Astrocyte (in vitro differentiated cells and primary cell): Measurements from ENCODE around the gene DACT2. TPM values are rescaled to one million over a fixed set of nuclear protein-coding genes. Genes with fewer than 3 reads are reported as not detected.

Experiments
- DNase-seq: peaks from one replicate; pipeline ENCODE4 v3.0.0-alpha.2; 2010; ENCODE audit warnings: low read depth
- FAIRE-seq: peaks from 2 replicates; lab custom pipeline; 2011; peaks lifted over from hg19 to GRCh38; lab: Jason Lieb, UNC
- H2AFZ ChIP-seq: 2 replicates; pipeline ENCODE4 v1.6.0; 2012; ENCODE audit warnings: low read depth, low read length, inconsistent platforms
- H3K27ac ChIP-seq: 2 replicates; pipeline ENCODE4 v1.5.1; 2011; ENCODE audit warnings: low read depth, low read length, inconsistent platforms
- H3K27me3 ChIP-seq: 2 replicates; pipeline ENCODE4 v1.6.0; 2011; ENCODE audit warnings: low read length, inconsistent platforms; ENCODE audit not compliant: insufficient read depth
- H3K36me3 ChIP-seq: 2 replicates; pipeline ENCODE4 v1.5.1; 2011; ENCODE audit warnings: low read length, inconsistent platforms; ENCODE audit not compliant: insufficient read depth
- H3K4me1 ChIP-seq: 2 replicates; pipeline ENCODE4 v1.5.1; 2011; ENCODE audit warnings: low read length, inconsistent platforms; ENCODE audit not compliant: insufficient read depth
- H3K4me2 ChIP-seq: 2 replicates; pipeline ENCODE4 v1.6.0; 2012; ENCODE audit warnings: low read length, inconsistent platforms
- H3K4me3 ChIP-seq: 2 replicates; pipeline ENCODE4 v1.5.1; 2011; ENCODE audit warnings: low read depth, mild to moderate bottlenecking, low read length, inconsistent platforms; ENCODE audit not compliant: insufficient read depth
- H3K79me2 ChIP-seq: 2 replicates; pipeline ENCODE4 v1.6.0; 2012; ENCODE audit warnings: mild to moderate bottlenecking, low read length, inconsistent platforms; ENCODE audit not compliant: insufficient read depth
- H3K9ac ChIP-seq: 2 replicates; pipeline ENCODE4 v1.6.0; 2012; ENCODE audit warnings: mild to moderate bottlenecking, low read length, inconsistent platforms
- H3K9me3 ChIP-seq: 2 replicates; pipeline ENCODE4 v1.5.1; 2012; ENCODE audit warnings: low read depth, mild to moderate bottlenecking, low read length, inconsistent platforms; ENCODE audit not compliant: insufficient read depth
- H4K20me1 ChIP-seq: 2 replicates; pipeline ENCODE4 v1.6.0; 2012; ENCODE audit warnings: low read length, inconsistent platforms; ENCODE audit not compliant: insufficient read depth
- H3K27ac Mint-ChIP-seq: one replicate; pipeline ENCODE4 v1.8.0; 2021; ENCODE audit warnings: mild to moderate bottlenecking, mixed read lengths; ENCODE audit not compliant: unreplicated experiment
- H3K27me3 Mint-ChIP-seq: one replicate; pipeline ENCODE4 v1.8.0; 2021; ENCODE audit warnings: low read depth, mixed read lengths; ENCODE audit not compliant: unreplicated experiment
- H3K36me3 Mint-ChIP-seq: one replicate; pipeline ENCODE4 v1.8.0; 2021; ENCODE audit warnings: low read depth, mixed read lengths; ENCODE audit not compliant: unreplicated experiment
- H3K4me1 Mint-ChIP-seq: one replicate; pipeline ENCODE4 v1.8.0; 2021; ENCODE audit warnings: low read depth, mixed read lengths; ENCODE audit not compliant: unreplicated experiment
- H3K4me3 Mint-ChIP-seq: one replicate; pipeline ENCODE4 v1.8.0; 2021; ENCODE audit warnings: mild to moderate bottlenecking, moderate library complexity, mixed read lengths; ENCODE audit not compliant: unreplicated experiment
- H3K9me3 Mint-ChIP-seq: one replicate; pipeline ENCODE4 v1.8.0; 2021; ENCODE audit warnings: mild to moderate bottlenecking, mixed read lengths; ENCODE audit not compliant: unreplicated experiment
- EZH2 ChIP-seq: IDR thresholded peaks from 2 replicates; pipeline ENCODE4 v1.6.1; 2012; ENCODE audit warnings: mild to moderate bottlenecking, low read length, inconsistent platforms; ENCODE audit not compliant: insufficient read depth
- total RNA-seq: library from RNA; stranded (reverse); gene quantifications from 2 replicates; pipeline ENCODE4 v1.2.1, GENCODE V29; 2021
- TF ChIP-seq, protein P1 (sequence below): IDR thresholded peaks from 2 replicates; pipeline ENCODE4 v1.5.1; 2011; ENCODE audit warnings: low read depth, mild to moderate bottlenecking, inconsistent platforms, low read length, moderate library complexity; ENCODE audit not compliant: insufficient read depth

Gene DACT2
- total RNA-seq, 1 donor from 2014 or later: 0.20 TPM

DNA sequence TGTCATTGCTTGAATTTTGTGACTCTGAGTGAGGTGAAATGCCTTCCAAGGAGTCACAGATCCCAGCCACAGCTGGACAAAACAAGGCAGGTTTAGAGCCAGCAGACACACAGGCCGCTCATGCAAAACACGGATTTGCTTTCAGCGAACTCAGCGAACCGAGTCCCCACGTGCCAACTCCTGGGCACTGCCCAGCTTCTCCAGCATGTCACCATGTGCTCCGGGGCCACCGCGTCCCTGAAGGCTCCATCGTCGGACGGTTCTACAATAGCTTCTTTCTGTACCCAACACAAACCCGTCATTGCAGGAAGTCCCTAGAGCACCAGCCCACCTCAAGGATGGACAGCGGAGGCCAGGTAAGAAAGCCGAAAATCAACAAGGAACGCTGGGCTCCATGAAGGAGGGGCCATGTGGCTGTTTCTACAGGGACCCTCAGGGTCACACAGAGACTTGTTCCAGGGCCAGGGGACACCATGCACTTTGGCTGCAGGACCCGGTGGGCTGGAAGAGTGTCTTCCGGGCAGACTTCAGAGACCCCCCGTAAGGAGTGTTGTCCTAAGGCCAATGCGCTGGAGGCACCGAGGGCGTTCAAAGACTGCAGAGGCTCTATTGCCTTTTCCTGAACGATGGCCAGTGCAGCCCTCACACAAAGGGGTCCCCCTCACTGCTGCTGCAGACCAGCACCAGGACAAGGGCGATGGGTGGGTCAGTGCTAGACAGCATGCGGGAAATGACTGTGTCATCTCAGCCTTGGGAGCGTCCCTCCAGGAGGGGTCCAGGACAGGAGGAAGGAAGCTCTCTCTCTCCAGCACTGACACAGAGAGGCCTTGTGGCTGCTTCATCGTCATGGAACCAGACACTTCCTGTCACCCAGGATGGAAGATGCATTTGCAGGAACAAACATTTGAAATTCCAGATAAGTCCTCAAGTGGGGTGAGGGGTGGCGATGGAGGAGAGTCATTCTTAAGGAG lies 19.8 kb downstream of the DACT2 start:
- H3K4me3 Mint-ChIP-seq: no peak overlapping the region
- peaks cover 21% of the 10 kb centered on the region for H3K27me3 Mint-ChIP-seq

DNA sequence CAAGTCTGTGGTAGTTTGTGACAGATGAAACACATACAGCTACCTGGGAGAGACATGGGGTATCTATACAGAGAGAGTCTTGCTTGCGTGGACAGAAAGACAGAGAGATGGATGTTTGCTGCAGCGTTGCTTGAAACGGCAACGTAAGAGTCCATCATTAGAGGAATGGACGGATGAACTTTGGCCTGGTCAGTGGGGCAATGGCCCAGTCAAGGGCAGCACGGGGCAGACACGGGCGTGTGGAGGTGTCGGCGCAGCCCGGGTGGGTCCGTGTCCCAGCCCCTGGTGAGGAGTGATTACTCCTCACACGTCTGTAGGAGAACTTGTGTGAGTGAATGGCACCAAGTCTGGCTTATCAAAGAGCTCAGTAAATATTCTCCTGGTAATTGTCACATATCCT lies 21.9 kb downstream of the DACT2 start:
- Histone ChIP-seq H3K4me3 (no peak overlapping the region), H3K27me3 (no peaks in the 10 kb centered on the region), H3K9me3 (peaks cover 2% of the 10 kb centered on the region), H2AFZ (no peak overlapping the region), H3K36me3 (no peaks in the 10 kb centered on the region), H3K9ac (no peak overlapping the region), H3K4me1 (no peaks in the 10 kb centered on the region), H3K4me2 (no peak overlapping the region), H4K20me1 (no peaks in the 10 kb centered on the region), H3K79me2 (no peaks in the 10 kb centered on the region), H3K27ac (no peak overlapping the region)
- Mint-ChIP-seq H3K36me3 (peaks cover 1% of the 10 kb centered on the region), H3K27me3 (peaks cover 26% of the 10 kb centered on the region), H3K4me1 (peaks cover 10% of the 10 kb centered on the region), H3K4me3 (no peak overlapping the region), H3K9me3 (peaks cover 3% of the 10 kb centered on the region), H3K27ac (no peak overlapping the region)
- TF ChIP-seq, protein P1, sequence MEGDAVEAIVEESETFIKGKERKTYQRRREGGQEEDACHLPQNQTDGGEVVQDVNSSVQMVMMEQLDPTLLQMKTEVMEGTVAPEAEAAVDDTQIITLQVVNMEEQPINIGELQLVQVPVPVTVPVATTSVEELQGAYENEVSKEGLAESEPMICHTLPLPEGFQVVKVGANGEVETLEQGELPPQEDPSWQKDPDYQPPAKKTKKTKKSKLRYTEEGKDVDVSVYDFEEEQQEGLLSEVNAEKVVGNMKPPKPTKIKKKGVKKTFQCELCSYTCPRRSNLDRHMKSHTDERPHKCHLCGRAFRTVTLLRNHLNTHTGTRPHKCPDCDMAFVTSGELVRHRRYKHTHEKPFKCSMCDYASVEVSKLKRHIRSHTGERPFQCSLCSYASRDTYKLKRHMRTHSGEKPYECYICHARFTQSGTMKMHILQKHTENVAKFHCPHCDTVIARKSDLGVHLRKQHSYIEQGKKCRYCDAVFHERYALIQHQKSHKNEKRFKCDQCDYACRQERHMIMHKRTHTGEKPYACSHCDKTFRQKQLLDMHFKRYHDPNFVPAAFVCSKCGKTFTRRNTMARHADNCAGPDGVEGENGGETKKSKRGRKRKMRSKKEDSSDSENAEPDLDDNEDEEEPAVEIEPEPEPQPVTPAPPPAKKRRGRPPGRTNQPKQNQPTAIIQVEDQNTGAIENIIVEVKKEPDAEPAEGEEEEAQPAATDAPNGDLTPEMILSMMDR: no peak
- no peak for TF ChIP-seq EZH2
- no peak for FAIRE-seq
- no peak for DNase-seq

More for the DNA sequence above, 19.8 kb downstream of the DACT2 start:
- Mint-ChIP-seq H3K9me3 (peaks cover 3% of the 10 kb centered on the region), H3K36me3 (peaks cover 1% of the 10 kb centered on the region), H3K4me1 (peaks cover 13% of the 10 kb centered on the region), H3K27ac (no peak overlapping the region)
- FAIRE-seq (no peak), DNase-seq (no peak)
- Histone ChIP-seq H3K79me2 (no peaks in the 10 kb centered on the region), H3K9me3 (no peaks in the 10 kb centered on the region), H4K20me1 (no peaks in the 10 kb centered on the region), H3K4me2 (no peak overlapping the region), H3K4me1 (no peaks in the 10 kb centered on the region), H3K9ac (no peak overlapping the region), H3K27me3 (no peaks in the 10 kb centered on the region), H3K36me3 (no peaks in the 10 kb centered on the region), H3K27ac (no peak overlapping the region), H2AFZ (no peak overlapping the region), H3K4me3 (no peak overlapping the region)
- TF ChIP-seq, protein P1: no peak
- TF ChIP-seq EZH2: no peak

DNA sequence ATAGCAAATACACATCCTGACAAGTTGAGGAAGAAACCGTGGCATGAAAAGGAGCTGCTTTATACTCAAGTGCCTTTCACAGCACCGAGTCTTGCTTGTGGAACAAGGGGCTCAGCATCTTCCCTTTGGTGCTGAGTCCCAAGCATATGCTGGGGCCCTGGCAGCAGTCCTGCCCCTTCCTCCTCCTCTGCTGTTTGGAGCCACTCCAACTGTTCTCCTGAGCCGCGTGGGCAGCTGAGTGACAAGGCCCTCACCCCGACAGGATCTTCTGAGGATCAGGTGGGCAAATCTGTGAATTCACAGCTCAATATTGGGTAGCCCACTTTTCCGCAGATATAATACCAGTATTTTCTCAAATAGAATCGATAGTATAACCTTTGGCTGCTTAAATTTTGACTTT lies 24.7 kb downstream of the DACT2 start:
- Histone ChIP-seq H3K9me3 (peaks cover 5% of the 10 kb centered on the region), H3K36me3 (no peaks in the 10 kb centered on the region), H2AFZ (no peak overlapping the region), H3K27me3 (no peaks in the 10 kb centered on the region), H4K20me1 (no peaks in the 10 kb centered on the region), H3K4me3 (no peak overlapping the region), H3K9ac (no peak overlapping the region), H3K4me1 (no peaks in the 10 kb centered on the region), H3K27ac (no peak overlapping the region), H3K4me2 (no peak overlapping the region), H3K79me2 (no peaks in the 10 kb centered on the region)
- H3K4me1 Mint-ChIP-seq: no peaks in the 10 kb centered on the region
- no peak overlapping the region for H3K4me3 Mint-ChIP-seq
- FAIRE-seq: no peak
- H3K9me3 Mint-ChIP-seq: peaks cover 4% of the 10 kb centered on the region
- DNase-seq: no peak
- H3K27me3 Mint-ChIP-seq: peaks cover 26% of the 10 kb centered on the region
- peaks cover 1% of the 10 kb centered on the region for H3K36me3 Mint-ChIP-seq
- TF ChIP-seq, protein P1: no peak
- TF ChIP-seq EZH2: no peak
- H3K27ac Mint-ChIP-seq: no peak overlapping the region
